Measurements from ENCODE around the gene NPIPA1.
"Not testable (repeated sequence)": the region's sequence is repeated elsewhere in the genome, so short reads cannot be mapped to it uniquely, and the experiment has no call there.

- not testable (repeated sequence) for TF ChIP-seq KDM1A (CRISPR knock-in tag; IDR thresholded peaks at IDR 0.05); TBP (CRISPR knock-in tag; IDR thresholded peaks at IDR 0.05); NFATC3 (CRISPR knock-in tag; IDR thresholded peaks at IDR 0.05); GABPA (IDR thresholded peaks at IDR 0.05; ENCODE audit: low read depth, low read length); GABPA (CRISPR knock-in tag; IDR thresholded peaks at IDR 0.05; ENCODE audit: low read depth); MLX (CRISPR knock-in tag; IDR thresholded peaks at IDR 0.05); HNRNPUL1 (IDR thresholded peaks at IDR 0.05; ENCODE audit: low read depth, low read length); KDM2A (CRISPR knock-in tag; IDR thresholded peaks at IDR 0.05; ENCODE audit: borderline replicate concordance, low read depth)
Measured at GRCh38 chr16:14988092-14988491, 50.8 kb downstream of the NPIPA1 start.
